ENCODE data around the gene SLC41A2. TPM values are rescaled to one million over a fixed set of nuclear protein-coding genes. Genes with fewer than 3 reads are reported as not detected.

SLC41A2 gene
- total and polyA plus RNA-seq, 9 of the 15 experiments (the other 6 are each of a cell fraction or from before 2014, with no cell fraction given), result 0.01 to 0.89 (median 0.16) TPM; not detected in 1

GRCh38 chr12:104986022-104986941, 28.2 kb upstream of the SLC41A2 start, which contains the start of gene NOPCHAP1:
NOPCHAP1 (plus strand) TSS chr12:104986316; CDS start chr12:104986353, 37 bp downstream.
- Histone ChIP-seq H3K79me2 (ENCODE audit: control insufficient read depth, insufficient read depth, low read length) (peaks cover 45% of the 10 kb centered on the region), H3K27me3 (ENCODE audit: control insufficient read depth in 2 of 2, insufficient read depth in 2 of 2, low read length in 2 of 2) (no peaks in the 10 kb centered on the region), H3K4me1 (replicated peaks in 1 of 2; ENCODE audit: control insufficient read depth in 2 of 2, insufficient read depth in 2 of 2, low read length in 2 of 2) (peaks cover 0 to 10% of the 10 kb centered on the region in 2 experiments; a peak in 2 of 5 replicates), H3K27ac (ENCODE audit: extremely low read depth, low read depth, low read length) (peak within 1 kb of the TSS; percentile 70), H3K36me3 (ENCODE audit: control insufficient read depth, insufficient read depth, low read length) (peaks cover 33% of the 10 kb centered on the region; the same call in 2 of the 3 replicates), H3K4me3 (peak within 1 kb of the TSS; percentile 86), H3K4me2 (ENCODE audit: insufficient read depth, low read length) (peak within 1 kb of the TSS; percentile 92), H3K9me3 (replicated peaks; ENCODE audit: control insufficient read depth, insufficient read depth, low read depth, low read length) (no peaks in the 10 kb centered on the region), H3K9me1 (ENCODE audit: control insufficient read depth, insufficient read depth, low read length) (no peaks in the 10 kb centered on the region), H2AFZ (ENCODE audit: low read depth, low read length) (peak within 1 kb of the TSS; percentile 96), H3K9ac (ENCODE audit: insufficient read depth in 1 of 2, low read depth in 2 of 2, low read length in 2 of 2) (peak within 1 kb of the TSS; percentile 74 to 97), H4K20me1 (replicated peaks; ENCODE audit: control insufficient read depth, insufficient read depth, low read length) (no peaks in the 10 kb centered on the region)
- in situ Hi-C loops (cut with MboI), result no loop called here
- POLR2A ChIA-PET, result interaction anchor here (0.9 kb wide), 1 partner anchor 699 kb away, joined by 3 read pairs; no protein-coding TSS in a partner anchor
- DNase-seq (ENCODE audit: extremely low read depth in 1 of 4, low spot score in 3 of 4) (peak; percentile 93 to 95 (median 94)), ATAC-seq (peak; percentile 100), FAIRE-seq (peak; percentile 75)
- intact Hi-C loops (cut with micrococcal nuclease), result loop anchor here (5.0 kb wide), 2 partner anchors 66 to 116 kb away; no protein-coding TSS in a partner anchor
- under 1% methylated on average over 34 of the region's 59 CpGs for WGBS (ENCODE audit: insufficient coverage, low coverage, missing lambda C conversion rate)
- BruUV-seq (replicated peaks), result no TSS peak
- CTCF ChIA-PET (ENCODE audit: low intra/inter-chr PET ratio), result no interaction called here
- peak; percentile 77 for TF ChIP-seq L3MBTL2 (IDR thresholded peaks at IDR 0.05)
- TF ChIP-seq ZNF324 (CRISPR knock-in tag; IDR thresholded peaks at IDR 0.05), result no peak
- TF ChIP-seq POLR2H (tag; IDR thresholded peaks at IDR 0.05; ENCODE audit: low read depth), result 0 out of 2 replicates have a peak, but pooled peaks have one; percentile 33
- peak; percentile 89; a peak in 2 of 4 replicates for TF ChIP-seq SIN3A (IDR thresholded peaks at IDR 0.05; ENCODE audit: borderline replicate concordance in 2 of 2, control insufficient read depth in 1 of 2, low read depth in 2 of 2, low read length in 2 of 2)
- TF ChIP-seq RB1 (IDR thresholded peaks at IDR 0.05; ENCODE audit: low read depth), result peak; percentile 31; the same call in 1 of the 2 replicates
- no peak for TF ChIP-seq HDAC3 (IDR thresholded peaks at IDR 0.05; ENCODE audit: borderline replicate concordance, partially characterized antibody)
- TF ChIP-seq TGIF2 (CRISPR knock-in tag; IDR thresholded peaks at IDR 0.05), result no peak
- TF ChIP-seq HCFC1 (IDR thresholded peaks at IDR 0.05; ENCODE audit: low read depth, low read length), result peak; percentile 20; the same call in 1 of the 2 replicates
- TF ChIP-seq SAP30 (IDR thresholded peaks at IDR 0.05; ENCODE audit: borderline replicate concordance, insufficient read depth, low read depth, low read length, poor library complexity, severe bottlenecking), result peak; percentile 88
- TF ChIP-seq, protein P1, sequence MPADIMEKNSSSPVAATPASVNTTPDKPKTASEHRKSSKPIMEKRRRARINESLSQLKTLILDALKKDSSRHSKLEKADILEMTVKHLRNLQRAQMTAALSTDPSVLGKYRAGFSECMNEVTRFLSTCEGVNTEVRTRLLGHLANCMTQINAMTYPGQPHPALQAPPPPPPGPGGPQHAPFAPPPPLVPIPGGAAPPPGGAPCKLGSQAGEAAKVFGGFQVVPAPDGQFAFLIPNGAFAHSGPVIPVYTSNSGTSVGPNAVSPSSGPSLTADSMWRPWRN (IDR thresholded peaks at IDR 0.05; ENCODE audit: low read depth), result no peak
- TF ChIP-seq HNRNPLL (IDR thresholded peaks at IDR 0.05; ENCODE audit: low read depth, low read length, poor library complexity, severe bottlenecking), result peak; percentile 82
- TF ChIP-seq STAT5A (IDR thresholded peaks at IDR 0.05; ENCODE audit: borderline replicate concordance, low read length), result no peak
- no peak for TF ChIP-seq TOE1 (IDR thresholded peaks at IDR 0.05; ENCODE audit: borderline replicate concordance)
- no peak for TF ChIP-seq TOE1 (CRISPR knock-in tag; IDR thresholded peaks at IDR 0.05; ENCODE audit: borderline replicate concordance, low read depth)
- peak; percentile 58 for TF ChIP-seq TAF9B (IDR thresholded peaks at IDR 0.05; ENCODE audit: partially characterized antibody)
- peak; percentile 65 for TF ChIP-seq HMGN3 (IDR thresholded peaks at IDR 0.05; ENCODE audit: borderline replicate concordance, extremely low read depth, insufficient read length, low read depth, low read length)
- TF ChIP-seq, protein P2, sequence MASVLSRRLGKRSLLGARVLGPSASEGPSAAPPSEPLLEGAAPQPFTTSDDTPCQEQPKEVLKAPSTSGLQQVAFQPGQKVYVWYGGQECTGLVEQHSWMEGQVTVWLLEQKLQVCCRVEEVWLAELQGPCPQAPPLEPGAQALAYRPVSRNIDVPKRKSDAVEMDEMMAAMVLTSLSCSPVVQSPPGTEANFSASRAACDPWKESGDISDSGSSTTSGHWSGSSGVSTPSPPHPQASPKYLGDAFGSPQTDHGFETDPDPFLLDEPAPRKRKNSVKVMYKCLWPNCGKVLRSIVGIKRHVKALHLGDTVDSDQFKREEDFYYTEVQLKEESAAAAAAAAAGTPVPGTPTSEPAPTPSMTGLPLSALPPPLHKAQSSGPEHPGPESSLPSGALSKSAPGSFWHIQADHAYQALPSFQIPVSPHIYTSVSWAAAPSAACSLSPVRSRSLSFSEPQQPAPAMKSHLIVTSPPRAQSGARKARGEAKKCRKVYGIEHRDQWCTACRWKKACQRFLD (CRISPR knock-in tag; IDR thresholded peaks at IDR 0.05), result peak; percentile 54; the same call in 1 of the 2 replicates
- peak; percentile 90 for TF ChIP-seq MXI1 (IDR thresholded peaks at IDR 0.05; ENCODE audit: low read depth, low read length)

Measured in K562 (cell line).